Left cardiac atrium (tissue), 4 donors: ENCODE data around the gene PRR30. TPM values are rescaled to one million over a fixed set of nuclear protein-coding genes. Genes with fewer than 3 reads are reported as not detected.
A peak's percentile ranks its signal among the peaks of the same experiment; 100 is the strongest.

ENCODE experiments used
- ATAC-seq, 2 donors: fragments of 200-7000 bp; cut with Tn5 transposase; one replicate each; pipeline ENCODE4 v1.9.1; 2020; ENCODE audit warnings: mild to moderate bottlenecking in 2 of 2, moderate library complexity in 2 of 2
- DNase-seq: peaks from one replicate; pipeline ENCODE4 v3.0.0-alpha.2; 2020
- intact Hi-C, 2 donors: fragments of 100-400 bp; cut with DNase I; formaldehyde crosslinking; loops; one replicate each; pipeline versions ENCODE4 v1.14.1 to v1.15.1; 2022 to 2023
- total RNA-seq, 2 donors: library from RNA; stranded (reverse); fragmentation: NEBNext Ultra II Directional; extraction: Animal tissue kit (Norgen Biotek cat#: 25700); gene quantifications; one replicate each; pipeline ENCODE4 v1.2.1, GENCODE V29; 2021
- donor health status: DM: no; HTN: yes; CAD: no.
- donor health status: DM: no; HTN: yes; CAD: no; lungs with severe emphysema.
- donor health status: DM: yes; HTN: yes; CAD: no.
- donor health status: Dilated cardiomyopathy.

PRR30 gene
- total RNA-seq, 2 donors from 2014 or later, result not detected

DNA sequence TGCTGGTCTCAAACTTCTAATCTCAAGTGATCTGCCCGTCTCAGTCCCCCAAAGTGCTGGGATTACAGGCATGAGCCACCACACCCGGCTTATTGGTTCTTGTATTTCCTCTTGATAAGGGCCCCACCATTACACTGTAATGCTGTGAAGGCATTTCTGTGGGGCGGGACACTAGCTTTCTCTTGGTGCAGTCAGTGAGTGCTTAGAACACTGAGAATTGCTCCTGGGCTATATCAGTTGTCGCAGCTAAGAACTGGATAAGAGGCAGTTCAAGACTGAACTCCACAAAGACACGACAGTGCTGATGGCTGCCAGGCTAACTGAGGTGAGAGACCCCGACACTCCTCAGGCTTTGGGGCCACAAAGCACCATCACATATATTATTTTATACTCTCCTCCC lies 50.6 kb downstream of the PRR30 start:
- intact Hi-C loops, result loop anchor here (10.0 kb wide), 2 partner anchors 54 to 124 kb away; partner anchors contain the start of gene TMEM214 (in 2 of the 2)
- no peak for ATAC-seq
- peak; percentile 1 for DNase-seq

DNA sequence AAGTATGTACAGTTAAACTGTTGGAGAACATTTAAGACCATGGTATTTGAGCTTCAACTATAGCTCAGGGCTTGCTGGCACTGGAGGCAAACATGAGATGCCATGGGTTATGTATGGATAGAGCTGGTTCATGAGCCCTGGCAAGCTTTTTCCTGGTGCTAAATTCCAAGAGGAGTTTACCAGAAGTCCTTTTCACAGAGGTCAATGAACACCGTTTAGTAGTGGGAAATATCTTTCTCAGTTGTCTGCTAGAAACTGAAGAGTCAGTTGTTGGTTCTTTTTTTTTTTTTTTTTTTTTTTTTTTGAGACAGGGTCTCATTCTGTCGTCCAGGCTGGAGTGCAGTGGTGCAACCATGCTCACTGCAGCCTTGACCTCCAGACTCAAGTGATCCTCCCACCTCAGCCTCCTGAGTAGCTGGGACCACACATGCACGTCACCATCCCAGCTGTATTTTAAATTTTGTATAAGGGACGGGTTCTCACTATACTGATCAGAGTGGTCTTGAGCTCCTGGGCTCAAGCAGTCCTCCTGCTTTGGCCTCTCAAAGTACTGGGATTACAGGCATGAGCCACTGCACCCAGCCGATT lies 51.3 kb downstream of the PRR30 start:
- intact Hi-C loops, result loop anchor here (2.0 to 10.0 kb wide), 3 partner anchors 37 to 123 kb away; partner anchors contain the start of genes TMEM214 (in 2 of the 2) and AGBL5 (in 1 of the 2)
- no peak for ATAC-seq
- DNase-seq, result peak; percentile 10

Other genes with a start within 250 kb of the PRR30 start
- 10 to 100 TPM; 35.3 to 43.1 TPM for gene MAPRE3, start 168.8 kb downstream of the PRR30 start, total RNA-seq
- 10 to 100 TPM; 39.1 to 66.5 TPM for gene TMEM214, start 106.4 kb downstream of the PRR30 start, total RNA-seq
- gene AGBL5, start 87.7 kb downstream of the PRR30 start, total RNA-seq, result 10 to 100 TPM in 1 of 2 donors, 1 to 10 TPM in 1; 8.4 to 12.0 TPM
- 100 to 1,000 TPM; 364 to 404 TPM for gene OST4, start 67.8 kb downstream of the PRR30 start, total RNA-seq
- gene EMILIN1, start 60.8 kb downstream of the PRR30 start, total RNA-seq, result 10 to 100 TPM; 41.1 to 46.6 TPM
- gene KHK, start 52.6 kb downstream of the PRR30 start, total RNA-seq, result 1 to 10 TPM; 3.0 to 4.3 TPM
- 1 to 10 TPM; 5.6 to 5.9 TPM for gene CGREF1, start 20.3 kb downstream of the PRR30 start, total RNA-seq
- 1 to 10 TPM; 1.1 to 3.2 TPM for gene ABHD1, start 15.6 kb downstream of the PRR30 start, total RNA-seq
- 10 to 100 TPM; 50.1 to 51.5 TPM for gene PREB, start 4.8 kb downstream of the PRR30 start, total RNA-seq
- under 1 TPM in 1 of 2 donors, not detected in 1; 0.24 TPM for gene TCF23, start 9.6 kb upstream of the PRR30 start, total RNA-seq
- 100 to 1,000 TPM; 106 to 125 TPM for gene ATRAID, start 72.6 kb upstream of the PRR30 start, total RNA-seq
- 10 to 100 TPM; 20.0 to 21.4 TPM for gene SLC5A6, start 72.9 kb upstream of the PRR30 start, total RNA-seq
- 10 to 100 TPM; 12.7 to 15.2 TPM for gene CAD, start 78.0 kb upstream of the PRR30 start, total RNA-seq
- 1 to 10 TPM; 4.8 to 5.7 TPM for gene SLC30A3, start 123.6 kb upstream of the PRR30 start, total RNA-seq
- gene DNAJC5G, start 136.0 kb upstream of the PRR30 start, total RNA-seq, result under 1 TPM; 0.41 to 0.71 TPM
- gene TRIM54, start 143.0 kb upstream of the PRR30 start, total RNA-seq, result 100 to 1,000 TPM in 1 of 2 donors, 10 to 100 TPM in 1; 92.1 to 105 TPM
- 1 to 10 TPM; 1.2 to 1.6 TPM for gene UCN, start 169.0 kb upstream of the PRR30 start, total RNA-seq
- 10 to 100 TPM; 52.7 to 60.9 TPM for gene MPV17, start 183.7 kb upstream of the PRR30 start, total RNA-seq
- 10 to 100 TPM; 17.7 to 29.1 TPM for gene GTF3C2, start 217.4 kb upstream of the PRR30 start, total RNA-seq
- 10 to 100 TPM; 32.1 to 40.0 TPM for gene EIF2B4, start 230.9 kb upstream of the PRR30 start, total RNA-seq
- 10 to 100 TPM; 61.4 to 74.3 TPM for gene SNX17, start 231.2 kb upstream of the PRR30 start, total RNA-seq
- 10 to 100 TPM in 1 of 2 donors, 1 to 10 TPM in 1; 9.4 to 11.9 TPM for gene ZNF513, start 241.3 kb upstream of the PRR30 start, total RNA-seq